H1 (cell line): ENCODE data around the gene RFPL1. TPM values are rescaled to one million over a fixed set of nuclear protein-coding genes. Genes with fewer than 3 reads are reported as not detected.

Experiments
- EP300 ChIP-seq, 2 experiments: IDR thresholded peaks; 1 replicate in 1 of 2; 2 replicates in 1 of 2; pipeline ENCODE4 v1.6.1; 2011 to 2012; ENCODE audit warnings: low read depth in 2 of 2, low read length in 2 of 2, mild to moderate bottlenecking in 2 of 2, borderline replicate concordance in 1 of 2, inconsistent platforms in 1 of 2, moderate library complexity in 1 of 2
- SIRT6 ChIP-seq: IDR thresholded peaks from one replicate; pipeline ENCODE4 v1.7.1; 2012; ENCODE audit warnings: low read length, inconsistent platforms
- SP1 ChIP-seq: IDR thresholded peaks from 2 replicates; pipeline ENCODE4 v1.6.1; 2011; ENCODE audit warnings: low read depth, low read length
- polyA plus RNA-seq, 7 experiments: library from polyadenylated mRNA; depleted of rRNA in 3 of 7; stranded (reverse) in 5 of 7; unstranded in 2 of 7; fragments of >200 nt in 5 of 7; fragments of 200-250 nt in 2 of 7; gene quantifications; 1 replicate in 5 of 7; 2 replicates in 1 of 7; 4 replicates in 1 of 7; pipeline versions ENCODE4 v1.2.1 to v1.2.3, GENCODE V29; 2011 to 2013; ENCODE audit warnings: missing spikeins in 2 of 7, mixed read lengths in 2 of 7
- total RNA-seq: library from RNA; stranded (reverse); fragmentation: NEBNext Ultra II Directional; extraction: Animal tissue kit (Norgen Biotek cat#: 25700); gene quantifications from 2 replicates; pipeline ENCODE4 v1.2.1, GENCODE V29; 2021

RFPL1 gene
- total and polyA plus RNA-seq, 2 of the 8 experiments (the other 6 are each of a cell fraction or from before 2014, with no cell fraction given) = not detected

DNA sequence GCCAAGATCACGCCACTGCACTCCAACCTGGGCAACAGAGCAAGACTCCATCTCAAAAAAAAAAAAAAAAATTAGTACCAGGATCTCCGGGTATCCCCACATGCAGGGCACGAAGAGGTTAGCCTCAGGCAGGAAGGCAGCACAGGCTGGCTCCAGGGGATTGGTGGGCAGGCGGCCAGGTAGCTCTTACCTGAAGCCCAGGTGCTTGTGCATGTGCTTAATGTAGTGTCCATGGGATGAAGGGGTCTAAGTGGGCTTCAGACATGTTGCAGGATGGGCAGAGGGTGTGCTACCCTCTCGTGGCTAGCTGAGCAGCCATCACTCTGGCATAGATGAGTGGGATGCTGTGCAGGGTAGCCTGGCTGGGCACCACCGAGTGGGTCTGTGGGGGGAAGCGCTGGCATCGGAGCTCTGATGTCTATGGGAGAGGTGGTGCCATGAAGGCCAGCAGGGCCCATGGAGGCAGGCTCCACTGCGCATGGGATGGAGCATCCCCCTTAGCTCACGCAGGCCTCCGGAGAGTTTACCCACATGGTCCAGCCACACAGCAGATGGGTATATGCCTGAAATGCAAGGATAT lies 11.0 kb downstream of the RFPL1 start (continued):
- TF ChIP-seq EP300 (IDR thresholded peaks at IDR 0.05; ENCODE audit: borderline replicate concordance in 1 of 2, low read depth in 2 of 2, low read length in 2 of 2) = no peak
- TF ChIP-seq SIRT6 = no peak
- no peak for TF ChIP-seq SP1
